Measurements from ENCODE around the gene ARMH3. TPM values are rescaled to one million over a fixed set of nuclear protein-coding genes. Genes with fewer than 3 reads are reported as not detected.

ARMH3 gene
- total and polyA plus RNA-seq, 2 experiments from 2014 or later, result 8.7 to 11.1 TPM

- no peak for DNase-seq (ENCODE audit: low spot score)
- no peaks in the 10 kb centered on the region for H3K9me3 Mint-ChIP-seq
- no peaks in the 10 kb centered on the region for H3K4me1 ChIP-seq (ENCODE audit: insufficient read depth)
- ATAC-seq, result no peak
- H2AFZ ChIP-seq, result no peak overlapping the region
- no peak overlapping the region for H3K4me3 Mint-ChIP-seq
- peaks cover 7% of the 10 kb centered on the region; the same call in 2 of the 3 replicates for H3K4me1 Mint-ChIP-seq
- no peak overlapping the region for H3K4me2 ChIP-seq
- H3K9me2 ChIP-seq (ENCODE audit: insufficient read depth), result no peaks in the 10 kb centered on the region
- no peaks in the 10 kb centered on the region for H4K20me1 ChIP-seq (replicated peaks; ENCODE audit: insufficient read depth)
- H3K27ac ChIP-seq (ENCODE audit: low read depth), result no peak overlapping the region
- H3K36me3 Mint-ChIP-seq (ENCODE audit: low read depth), result peaks cover 3% of the 10 kb centered on the region; the same call in 2 of the 3 replicates
- no peaks in the 10 kb centered on the region for H3K27me3 Mint-ChIP-seq (ENCODE audit: insufficient read depth, low read depth, poor library complexity)
- no peaks in the 10 kb centered on the region for H3F3A ChIP-seq (replicated peaks; ENCODE audit: low read depth)
- no peaks in the 10 kb centered on the region for H3K36me3 ChIP-seq (ENCODE audit: insufficient read depth)
- H3K27ac Mint-ChIP-seq, result no peak overlapping the region
- no peak overlapping the region for H3K4me3 ChIP-seq
- no peaks in the 10 kb centered on the region for H3K27me3 ChIP-seq (ENCODE audit: insufficient read depth)
- no peak for TF ChIP-seq ETS1 (IDR thresholded peaks at IDR 0.05)
- no peak for TF ChIP-seq REST (IDR thresholded peaks at IDR 0.05; ENCODE audit: unreplicated experiment)
- TF ChIP-seq ZNF331 (CRISPR knock-in tag; IDR thresholded peaks at IDR 0.05; ENCODE audit: low read depth), result no peak
- no peak for TF ChIP-seq JUNB (IDR thresholded peaks at IDR 0.05; ENCODE audit: unreplicated experiment)
- TF ChIP-seq CTCF (conservative IDR thresholded peaks at IDR 0.05; ENCODE audit: low read depth in 2 of 2), result no peak
- TF ChIP-seq EZH2phosphoT487 (IDR thresholded peaks at IDR 0.05; ENCODE audit: unreplicated experiment), result no peak
- no peak for TF ChIP-seq STAT1 (IDR thresholded peaks at IDR 0.05; ENCODE audit: unreplicated experiment)
- TF ChIP-seq ZNF114 (CRISPR knock-in tag; IDR thresholded peaks at IDR 0.05), result no peak
- TF ChIP-seq CREB1 (CRISPR knock-in tag; IDR thresholded peaks at IDR 0.05; ENCODE audit: low read depth), result no peak
- TF ChIP-seq POLR2AphosphoS5 (IDR thresholded peaks at IDR 0.05; ENCODE audit: low read depth), result no peak
- no peak for TF ChIP-seq EZH2 (IDR thresholded peaks at IDR 0.05; ENCODE audit: low read depth, unreplicated experiment)
- TF ChIP-seq NANOG (IDR thresholded peaks at IDR 0.05; ENCODE audit: borderline replicate concordance), result no peak
- no peak for TF ChIP-seq ZNF462 (CRISPR knock-in tag; IDR thresholded peaks at IDR 0.05)
- no peaks in the 10 kb centered on the region for H3K79me2 ChIP-seq (replicated peaks; ENCODE audit: insufficient read depth)
Measured at GRCh38 chr10:102016416-102016815, 39.6 kb downstream of the ARMH3 start.
